Sigmoid colon (tissue), 3 donors: ENCODE results near the gene CHD5.

Experiments used
- CTCF ChIP-seq, 4 experiments: fragments of 450-650 bp in 3 of 4; fragments of 200-600 bp in 1 of 4; IDR thresholded peaks; one replicate each; pipeline ENCODE4 v1.5.1; 2016 to 2019; ENCODE audit warnings: antibody characterized with exemption in 4 of 4, mild to moderate bottlenecking in 3 of 4, moderate library complexity in 2 of 4
- POLR2A ChIP-seq, 2 donors: fragments of 450-650 bp; IDR thresholded peaks; one replicate each; pipeline ENCODE4 v1.6.1; 2016; ENCODE audit warnings: antibody characterized with exemption in 2 of 2, mild to moderate bottlenecking in 2 of 2, moderate library complexity in 2 of 2

- TF ChIP-seq CTCF (IDR thresholded peaks at IDR 0.05), result no peak
- TF ChIP-seq POLR2A (IDR thresholded peaks at IDR 0.05), result no peak
Measured at GRCh38 chr1:6145396-6145750, 34.7 kb downstream of the CHD5 start.
